ENCODE results near the gene ARHGEF28.
A peak's percentile ranks its signal among the peaks of the same experiment; 100 is the strongest.

ARHGEF28 gene

GRCh38 chr5:73899916-73900315 is 273.9 kb downstream of the ARHGEF28 start:
- no peak for TF ChIP-seq CTCF (IDR thresholded peaks at IDR 0.05)
- DNase-seq (ENCODE audit: low spot score) = no peak
- Histone ChIP-seq H3K27ac (no peak overlapping the region), H3K4me3 (no peak overlapping the region)

- no peak for DNase-seq (ENCODE audit: low spot score)
- Histone ChIP-seq H3K4me3 (no peak overlapping the region), H3K27ac (no peak overlapping the region)
- no peak for TF ChIP-seq CTCF (IDR thresholded peaks at IDR 0.05)
Measured at GRCh38 chr5:73900566-73900965, 274.6 kb downstream of the ARHGEF28 start.

- Histone ChIP-seq H3K27ac (no peak overlapping the region), H3K4me3 (no peak overlapping the region)
- no peak for DNase-seq (ENCODE audit: low spot score)
- no peak for TF ChIP-seq CTCF (IDR thresholded peaks at IDR 0.05)
Measured at GRCh38 chr5:73901043-73901442, 275.0 kb downstream of the ARHGEF28 start.

- H3K4me3 ChIP-seq = no peak overlapping the region
- no peak for DNase-seq (ENCODE audit: low spot score)
- H3K27ac ChIP-seq = no peak overlapping the region
- no peak for TF ChIP-seq CTCF (IDR thresholded peaks at IDR 0.05)
Measured at GRCh38 chr5:73901455-73901854, 275.5 kb downstream of the ARHGEF28 start.

GRCh38 chr5:73902327-73903051 is 276.5 kb downstream of the ARHGEF28 start:
- Histone ChIP-seq H3K27ac (no peak overlapping the region), H3K4me3 (no peak overlapping the region)
- peak; percentile 81 for TF ChIP-seq CTCF (IDR thresholded peaks at IDR 0.05)
- DNase-seq (ENCODE audit: low spot score) = no peak

- TF ChIP-seq CTCF (IDR thresholded peaks at IDR 0.05) = no peak
- no peak for DNase-seq (ENCODE audit: low spot score)
- H3K4me3 ChIP-seq = no peak overlapping the region
- H3K27ac ChIP-seq = no peak overlapping the region
Measured at GRCh38 chr5:73903169-73903568, 277.2 kb downstream of the ARHGEF28 start.

- DNase-seq (ENCODE audit: low spot score) = no peak
- no peak for TF ChIP-seq CTCF (IDR thresholded peaks at IDR 0.05)
- H3K4me3 ChIP-seq = no peak overlapping the region
- no peak overlapping the region for H3K27ac ChIP-seq
Measured at GRCh38 chr5:73906277-73906676, 280.3 kb downstream of the ARHGEF28 start.

All from coronary artery (tissue), 2 donors.